IPS-NIHi11 (cell line): ENCODE results near the gene ERP29.
"Not testable (repeated sequence)": the region's sequence is repeated elsewhere in the genome, so short reads cannot be mapped to it uniquely, and the experiment has no call there.

Source experiments
- DNase-seq: peaks from one replicate; pipeline ENCODE4 v3.0.0; 2012; ENCODE audit warnings: mixed read lengths, low spot score

The ERP29 gene

GRCh38 chr12:112004041-112004440 lies 9.2 kb upstream of the ERP29 start:
- DNase-seq: no peak

DNA sequence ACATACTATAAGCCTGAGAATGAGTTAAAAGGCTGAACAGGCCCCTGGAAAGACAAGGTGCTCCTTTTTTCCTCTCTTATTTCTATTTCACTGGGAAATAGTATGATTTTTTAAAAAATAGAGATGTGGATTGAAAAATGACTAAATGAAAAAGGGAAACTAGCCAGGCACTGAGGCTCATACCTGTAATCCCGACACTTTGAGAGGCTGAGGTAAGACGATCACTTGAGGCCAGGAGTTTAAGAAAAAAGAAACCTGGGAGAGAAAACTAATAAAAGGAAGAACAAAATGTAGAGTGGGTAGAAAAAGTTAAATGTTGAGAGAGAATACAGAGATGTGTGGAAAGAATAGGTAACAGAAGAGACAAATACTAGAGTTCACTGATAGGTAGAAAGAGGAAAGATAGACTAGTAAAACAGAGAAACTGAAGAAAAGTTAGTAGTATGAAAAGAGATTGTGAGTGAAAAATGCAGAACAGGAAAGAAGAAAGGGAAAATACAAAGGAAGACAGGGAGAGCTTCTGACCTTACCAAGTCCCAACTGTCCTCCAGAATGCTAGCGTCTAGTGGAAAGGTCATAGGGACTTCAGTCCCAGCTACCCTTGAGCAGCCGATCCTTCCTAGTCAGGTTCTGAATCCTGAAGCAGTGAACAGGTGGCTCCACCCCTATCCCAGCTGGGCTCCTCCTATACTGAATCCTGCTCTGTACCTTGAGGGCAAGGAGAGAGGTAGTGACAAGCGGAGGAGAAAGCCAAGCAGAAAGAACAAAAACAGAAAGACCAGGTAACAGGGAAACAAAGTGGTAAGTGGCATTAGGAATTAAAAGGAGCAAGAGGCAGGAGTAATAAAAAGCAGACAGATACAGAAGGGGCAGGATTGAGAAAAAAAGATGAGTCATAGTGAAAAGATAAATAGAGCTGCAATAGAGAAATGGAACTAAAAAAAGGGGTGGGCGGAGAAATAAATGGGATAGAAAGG lies 7.5 kb upstream of the ERP29 start:
- DNase-seq: peak; percentile 75

GRCh38 chr12:112007945-112008344 lies 5.3 kb upstream of the ERP29 start:
- no peak for DNase-seq

DNA sequence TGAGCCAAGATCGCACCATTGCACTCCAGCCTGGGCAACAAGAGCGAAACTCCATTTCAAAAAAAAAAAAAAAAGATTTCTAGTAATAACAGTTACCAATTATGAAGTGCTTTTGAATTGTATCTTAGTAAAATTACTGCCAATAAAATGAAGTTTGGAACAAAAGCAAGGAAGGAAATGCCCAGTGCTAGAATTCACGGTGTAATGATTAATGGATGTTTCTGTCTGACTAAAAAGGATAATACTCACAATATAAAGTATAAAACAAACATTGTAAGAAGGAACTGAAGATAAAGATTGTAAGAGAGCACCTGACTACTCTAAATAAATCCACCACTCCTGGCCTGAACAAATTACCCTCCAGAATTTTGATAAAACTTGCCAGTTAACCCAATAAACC lies 4.3 kb upstream of the ERP29 start:
- no peak for DNase-seq

DNA sequence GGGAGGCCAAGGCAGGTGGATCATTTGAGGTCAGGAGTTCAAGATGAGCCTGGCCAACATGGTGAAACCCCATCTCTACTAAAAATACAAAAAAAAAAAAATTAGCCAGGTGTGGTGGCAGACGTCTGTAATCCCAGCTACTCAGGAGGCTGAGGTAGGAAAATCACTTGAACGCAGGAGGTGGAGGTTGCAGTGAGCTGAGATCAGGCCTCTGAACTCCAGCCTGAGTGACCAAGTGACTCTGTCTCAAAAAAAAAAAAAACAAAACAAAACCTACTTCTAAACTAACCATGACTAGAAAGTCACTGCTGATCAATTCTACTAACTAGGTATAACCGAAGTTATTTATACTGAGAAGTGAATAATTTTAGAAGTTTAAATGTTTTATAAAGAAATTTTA lies 3.6 kb upstream of the ERP29 start:
- DNase-seq: not testable (repeated sequence)

DNA sequence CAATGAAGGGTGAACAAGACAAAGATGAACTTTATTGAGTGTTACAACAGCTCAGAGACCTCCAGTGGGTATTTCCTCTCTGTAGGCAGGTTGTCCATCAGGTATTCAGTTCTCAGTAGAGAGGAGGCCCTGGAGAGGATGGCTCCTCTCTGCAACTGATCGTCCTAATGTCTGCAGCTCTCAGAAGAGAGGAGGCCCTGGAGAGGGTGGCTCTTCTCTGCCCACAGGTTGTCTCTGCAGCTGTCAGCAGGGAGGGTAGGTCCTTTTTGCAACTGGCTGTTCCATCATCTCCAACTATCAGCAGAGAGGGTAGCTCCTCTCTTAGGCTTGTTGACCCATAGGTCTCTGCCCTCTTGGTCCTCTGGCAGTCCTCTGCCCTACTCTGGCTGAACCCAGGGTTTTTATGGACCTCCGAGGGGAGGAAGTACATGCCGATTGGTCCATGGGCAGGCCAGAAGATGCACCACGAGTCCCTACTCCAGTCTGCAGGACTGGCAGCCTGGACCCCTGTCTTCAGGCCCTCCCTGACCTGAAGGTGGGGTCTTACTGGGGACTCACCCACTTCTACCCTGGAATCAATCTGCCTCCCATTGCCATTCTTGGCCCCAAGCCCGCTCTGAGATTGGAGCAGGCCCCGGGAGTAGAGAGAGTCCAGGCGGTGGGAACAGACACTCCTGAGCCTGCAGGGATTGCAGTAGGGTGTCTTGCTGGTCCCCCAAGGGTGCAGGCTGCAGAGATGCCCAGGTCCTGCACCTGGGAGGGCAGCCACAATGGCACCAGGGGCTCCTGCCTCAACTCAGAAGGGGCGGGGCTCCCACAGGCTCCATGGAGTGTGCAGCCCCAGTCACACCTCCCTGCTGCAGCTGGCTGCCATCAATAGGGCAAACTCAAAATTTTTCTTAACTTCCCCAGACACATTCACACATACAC lies 2.5 kb upstream of the ERP29 start:
- no peak for DNase-seq

GRCh38 chr12:112011685-112012084 lies 1.5 kb upstream of the ERP29 start:
- no peak for DNase-seq

- DNase-seq: peak; percentile 60
Observed at GRCh38 chr12:112013601-112014402, 576 bp downstream of the ERP29 start.

- no peak for DNase-seq
Observed at GRCh38 chr12:112015938-112016337, 2.7 kb downstream of the ERP29 start.

GRCh38 chr12:112017041-112017440 lies 3.8 kb downstream of the ERP29 start:
- DNase-seq: no peak

- DNase-seq: no peak
Observed at GRCh38 chr12:112018571-112019237, 5.5 kb downstream of the ERP29 start.

DNA sequence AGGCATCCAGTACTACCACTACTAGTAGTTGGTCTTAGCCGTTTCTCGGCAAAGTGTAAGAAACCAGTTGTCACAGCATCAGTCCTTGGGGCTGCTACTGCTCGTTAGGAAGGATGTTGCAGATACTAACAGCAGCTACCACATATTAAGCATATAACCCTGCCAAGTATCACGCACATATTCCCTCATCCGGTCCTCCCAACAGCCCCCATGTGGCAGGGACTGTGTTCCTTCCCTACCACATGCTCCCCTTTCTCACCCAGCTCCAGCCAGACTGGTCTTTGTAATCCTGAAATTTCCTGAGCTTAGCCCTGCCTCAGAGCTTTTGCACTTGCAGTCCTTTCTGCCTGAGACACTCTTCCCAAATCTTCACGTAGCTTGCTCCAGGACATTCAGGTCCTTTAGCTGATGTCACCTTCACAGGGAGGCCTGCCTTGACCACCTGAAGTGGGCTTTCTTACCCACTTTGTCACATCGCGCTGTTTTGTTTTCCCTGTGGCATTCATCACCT lies 7.8 kb downstream of the ERP29 start:
- DNase-seq: no peak

GRCh38 chr12:112022241-112023016 lies 9.2 kb downstream of the ERP29 start:
- no peak for DNase-seq

DNA sequence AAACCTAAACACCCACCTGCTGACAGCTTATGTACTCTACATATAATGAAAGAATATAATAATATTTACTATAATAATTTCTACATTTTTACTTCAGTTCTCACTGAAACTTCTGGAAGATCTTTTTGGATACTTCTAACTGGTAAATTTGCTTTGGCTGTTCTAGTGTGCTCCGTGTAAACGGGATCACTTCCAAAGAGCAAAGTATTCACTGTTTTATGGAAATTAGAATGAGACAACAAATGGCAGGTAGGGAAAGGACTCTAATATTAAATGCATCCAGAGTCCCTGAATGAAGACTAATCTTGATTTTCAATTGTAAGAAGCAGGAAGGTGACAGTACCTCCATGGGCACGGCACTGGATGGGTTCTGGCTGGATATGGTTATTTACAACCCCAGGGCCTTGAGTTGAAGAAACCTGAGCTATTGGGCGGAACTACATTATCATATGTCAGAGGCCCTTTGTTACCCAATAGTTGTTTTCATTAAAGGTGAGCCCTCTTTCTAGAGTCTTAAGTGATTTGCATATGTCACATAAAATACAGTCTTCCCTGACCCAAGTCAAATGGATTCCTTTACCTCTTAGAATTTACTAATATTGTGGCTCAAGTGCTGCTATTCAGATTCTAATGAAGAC lies 10.7 kb downstream of the ERP29 start:
- DNase-seq: peak; percentile 46

DNA sequence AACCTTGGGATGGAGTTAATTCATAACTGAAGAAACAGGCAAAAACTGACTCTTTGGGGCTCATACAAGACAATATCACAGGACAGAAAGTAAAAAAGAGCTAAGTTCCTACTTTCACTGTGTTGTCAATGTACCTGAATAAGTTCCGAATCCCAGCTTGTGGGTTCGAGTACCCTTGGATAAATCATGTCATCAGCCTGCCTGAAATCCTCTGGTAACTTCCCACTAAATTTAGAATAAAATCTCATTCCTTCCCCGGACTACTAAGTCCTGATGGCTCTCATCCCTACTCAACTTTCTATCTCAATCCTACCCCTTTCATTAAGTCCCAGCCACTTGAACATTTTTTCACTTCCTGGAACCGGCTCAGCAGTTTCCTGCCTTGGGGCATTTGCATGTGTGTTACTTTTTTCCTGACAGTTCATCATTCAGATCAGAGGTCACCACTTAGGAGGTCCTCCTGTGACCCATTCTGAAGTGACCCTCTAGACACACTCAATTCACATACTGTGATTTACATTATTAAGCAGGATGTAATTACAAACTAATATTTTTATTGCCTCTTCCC lies 12.7 kb downstream of the ERP29 start:
- DNase-seq: no peak

- no peak for DNase-seq
Observed at GRCh38 chr12:112029301-112029700, 16.1 kb downstream of the ERP29 start.

GRCh38 chr12:112031472-112031871 lies 18.2 kb downstream of the ERP29 start:
- no peak for DNase-seq

- DNase-seq: no peak
Observed at GRCh38 chr12:112032292-112032691, 19.1 kb downstream of the ERP29 start.

DNA sequence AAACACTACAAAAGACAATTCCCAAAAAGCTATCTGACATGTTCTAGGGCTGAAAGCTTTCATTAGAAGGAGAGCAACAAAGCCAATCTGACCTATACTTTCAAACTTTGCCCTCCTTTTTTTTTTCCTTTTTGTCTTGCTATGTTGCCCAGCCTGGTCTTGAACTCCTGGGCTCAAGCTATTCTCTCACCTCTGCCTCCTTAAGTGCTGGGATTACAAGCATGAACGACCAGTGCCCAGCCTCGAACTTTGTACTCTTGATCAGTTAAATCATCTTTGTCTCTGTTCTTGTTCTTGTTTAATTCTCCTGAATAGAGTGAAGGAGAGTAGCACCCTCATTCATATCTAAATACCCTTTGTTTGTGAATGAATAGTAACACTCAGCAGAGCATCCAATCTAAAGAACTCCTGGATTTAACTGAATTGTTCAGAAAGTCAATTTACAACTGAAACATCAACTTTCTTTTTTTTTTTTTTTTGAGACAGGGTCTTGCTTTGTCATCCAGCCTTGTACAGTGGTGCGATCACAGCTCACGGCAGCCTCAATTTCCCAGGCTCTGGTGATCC lies 22.1 kb downstream of the ERP29 start:
- no peak for DNase-seq
